Stimulated activated CD8-positive, alpha-beta memory T cell treated with anti-CD3 and anti-CD28 coated beads, Interleukin-15, amount 100 ng/mL, for 1 hour (primary cell): ENCODE results near the gene ATAD1.
"Not testable (repeated sequence)": the region's sequence is repeated elsewhere in the genome, so short reads cannot be mapped to it uniquely, and the experiment has no call there.

ENCODE experiments used
- DNase-seq: peaks from one replicate; pipeline ENCODE4 v3.0.0-alpha.2; 2020; ENCODE audit warnings: low read depth

The ATAD1 gene

GRCh38 chr10:87817609-87818504, at the start of gene ATAD1:
Gene ATAD1 (minus strand): TSS chr10:87818226. CDS start chr10:87814599, 3,627 bp downstream.
- DNase-seq = peak; percentile 71

GRCh38 chr10:87867453-87867852, 49.4 kb upstream of the ATAD1 start:
- DNase-seq = no peak

GRCh38 chr10:87866412-87866974, 48.5 kb upstream of the ATAD1 start:
- DNase-seq = no peak

- DNase-seq = no peak
These were observed 47.3 kb upstream of the ATAD1 start for GRCh38 chr10:87865241-87865881.

- no peak for DNase-seq
These were observed 46.6 kb upstream of the ATAD1 start for GRCh38 chr10:87864496-87865059.

GRCh38 chr10:87863951-87864495, 46.0 kb upstream of the ATAD1 start:
- not testable (repeated sequence) for DNase-seq

- peak; percentile 60 for DNase-seq
These were observed 45.3 kb upstream of the ATAD1 start, which contains the start of the genes KLLN and PTEN for GRCh38 chr10:87863053-87863943. Gene KLLN (minus strand): TSS chr10:87863533. CDS start chr10:87862487, 1,046 bp downstream. Gene PTEN (plus strand): TSS chr10:87863625. CDS start chr10:87864470, 845 bp downstream.

GRCh38 chr10:87862679-87863052, 44.6 kb upstream of the ATAD1 start:
- no peak for DNase-seq

GRCh38 chr10:87861953-87862678, 44.1 kb upstream of the ATAD1 start:
- peak; percentile 83 for DNase-seq

- no peak for DNase-seq
These were observed 43.5 kb upstream of the ATAD1 start for GRCh38 chr10:87861566-87861952.

- no peak for DNase-seq
These were observed 42.9 kb upstream of the ATAD1 start for GRCh38 chr10:87860816-87861403.

GRCh38 chr10:87860156-87860795, 42.2 kb upstream of the ATAD1 start:
- DNase-seq = no peak

- DNase-seq = not testable (repeated sequence)
These were observed 37.6 kb upstream of the ATAD1 start for GRCh38 chr10:87855665-87856064.

GRCh38 chr10:87855247-87855646, 37.2 kb upstream of the ATAD1 start:
- DNase-seq = not testable (repeated sequence)

GRCh38 chr10:87852089-87852488, 34.1 kb upstream of the ATAD1 start:
- no peak for DNase-seq

- DNase-seq = no peak
These were observed 32.7 kb upstream of the ATAD1 start for GRCh38 chr10:87850742-87851205.

- DNase-seq = no peak
These were observed 31.0 kb upstream of the ATAD1 start for GRCh38 chr10:87849001-87849400.

GRCh38 chr10:87847550-87847949, 29.5 kb upstream of the ATAD1 start:
- DNase-seq = no peak

- not testable (repeated sequence) for DNase-seq
These were observed 28.7 kb upstream of the ATAD1 start for GRCh38 chr10:87846711-87847110.
